GM19463 (cell line): ENCODE results near the gene IL18RAP.

Experiments
- ATAC-seq: cut with Tn5 transposase; IDR thresholded peaks from one replicate; pipeline ENCODE4 v1.9.1; 2021; ENCODE audit warnings: mild to moderate bottlenecking, moderate library complexity; ENCODE audit not compliant: unreplicated experiment

IL18RAP gene, protein sequence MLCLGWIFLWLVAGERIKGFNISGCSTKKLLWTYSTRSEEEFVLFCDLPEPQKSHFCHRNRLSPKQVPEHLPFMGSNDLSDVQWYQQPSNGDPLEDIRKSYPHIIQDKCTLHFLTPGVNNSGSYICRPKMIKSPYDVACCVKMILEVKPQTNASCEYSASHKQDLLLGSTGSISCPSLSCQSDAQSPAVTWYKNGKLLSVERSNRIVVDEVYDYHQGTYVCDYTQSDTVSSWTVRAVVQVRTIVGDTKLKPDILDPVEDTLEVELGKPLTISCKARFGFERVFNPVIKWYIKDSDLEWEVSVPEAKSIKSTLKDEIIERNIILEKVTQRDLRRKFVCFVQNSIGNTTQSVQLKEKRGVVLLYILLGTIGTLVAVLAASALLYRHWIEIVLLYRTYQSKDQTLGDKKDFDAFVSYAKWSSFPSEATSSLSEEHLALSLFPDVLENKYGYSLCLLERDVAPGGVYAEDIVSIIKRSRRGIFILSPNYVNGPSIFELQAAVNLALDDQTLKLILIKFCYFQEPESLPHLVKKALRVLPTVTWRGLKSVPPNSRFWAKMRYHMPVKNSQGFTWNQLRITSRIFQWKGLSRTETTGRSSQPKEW

GRCh38 chr2:102422910-102423309 lies at the start of gene IL18RAP:
Gene IL18RAP, plus strand, starts transcription at chr2:102423160. Its CDS starts 118 bp downstream, at chr2:102423278.
- no peak for ATAC-seq

- no peak for ATAC-seq
Measured at GRCh38 chr2:102376052-102376591, 46.8 kb upstream of the IL18RAP start.

GRCh38 chr2:102383722-102384121 lies 39.2 kb upstream of the IL18RAP start:
- no peak for ATAC-seq

DNA sequence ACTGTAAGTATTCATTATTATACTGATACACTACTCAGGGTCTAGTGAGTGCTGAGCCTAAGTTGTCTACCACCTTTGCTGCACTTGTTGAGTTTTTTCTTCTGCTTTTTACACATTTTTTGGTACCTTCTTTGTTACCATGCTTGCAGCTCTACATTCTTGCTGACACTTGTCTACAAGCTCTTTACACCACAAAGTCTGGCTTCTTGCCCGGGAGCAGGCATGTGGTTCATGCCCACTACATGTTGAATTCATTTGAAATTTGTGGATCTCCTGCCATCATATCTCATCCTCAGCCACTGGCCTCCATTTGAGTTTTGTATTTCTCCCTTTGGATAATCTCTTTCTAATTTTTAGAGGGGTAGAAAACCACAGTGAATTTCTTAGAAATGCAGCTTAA lies 37.4 kb upstream of the IL18RAP start:
- ATAC-seq, result no peak

- no peak for ATAC-seq
Measured at GRCh38 chr2:102386004-102386403, 37.0 kb upstream of the IL18RAP start.

GRCh38 chr2:102386867-102387541 lies 36.0 kb upstream of the IL18RAP start:
- ATAC-seq, result no peak

DNA sequence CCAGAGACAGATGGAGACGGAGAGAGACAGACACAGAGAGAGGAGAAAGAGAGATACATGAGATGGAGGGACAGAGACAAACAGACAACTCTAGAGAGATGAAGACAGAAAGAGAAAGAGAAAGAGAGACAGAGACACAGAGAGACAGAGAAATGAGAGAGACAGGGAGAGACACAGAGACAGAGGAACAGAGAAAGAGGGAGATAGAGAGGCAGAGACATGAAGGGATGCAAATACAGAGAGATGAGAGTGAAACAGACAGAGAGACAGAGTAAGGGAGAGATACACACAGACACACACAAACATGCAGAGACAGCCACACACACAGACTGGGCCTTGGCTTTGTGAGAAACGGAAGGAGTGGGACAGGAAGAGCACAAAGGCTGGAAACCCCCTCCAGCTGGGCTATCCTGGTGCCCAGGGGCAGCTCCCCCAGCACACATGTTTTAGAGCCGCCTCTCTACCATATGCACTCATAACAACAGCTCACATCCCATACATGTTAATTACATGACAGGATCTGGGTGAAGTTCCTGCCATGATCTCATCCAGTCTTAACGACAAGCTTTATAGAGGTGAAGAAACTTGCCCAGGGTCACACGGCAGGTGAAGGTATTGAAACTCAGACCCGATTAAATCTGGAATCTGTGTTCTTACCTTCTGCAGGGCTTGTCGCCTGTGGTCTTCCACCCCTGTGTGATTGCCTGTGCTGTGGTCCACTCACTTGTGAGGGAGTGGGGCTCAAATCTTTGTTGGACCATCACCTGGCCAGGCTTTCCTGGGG lies 35.0 kb upstream of the IL18RAP start:
- ATAC-seq, result peak; percentile 64

DNA sequence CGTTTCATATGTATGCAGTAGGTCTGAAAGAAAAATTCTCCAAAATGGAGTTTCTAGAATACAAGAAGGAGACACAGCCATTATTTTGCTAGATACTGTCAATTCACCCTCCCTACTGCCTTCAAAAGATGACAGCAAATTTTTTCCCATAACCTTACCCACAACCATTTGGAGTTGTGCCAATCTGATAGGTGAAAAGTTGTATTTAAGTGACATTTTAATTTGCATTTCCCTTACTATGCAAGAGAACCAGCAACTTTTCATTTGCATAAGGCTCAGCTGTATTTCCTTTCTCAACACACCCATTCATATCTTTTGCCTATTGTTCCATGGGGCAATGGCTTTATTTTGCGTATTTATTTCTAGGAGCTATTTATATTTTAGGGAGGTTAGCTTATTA lies 31.4 kb upstream of the IL18RAP start:
- ATAC-seq, result no peak

- no peak for ATAC-seq
Measured at GRCh38 chr2:102392096-102392495, 30.9 kb upstream of the IL18RAP start.

GRCh38 chr2:102392942-102393341 lies 30.0 kb upstream of the IL18RAP start:
- no peak for ATAC-seq

GRCh38 chr2:102396012-102396411 lies 26.9 kb upstream of the IL18RAP start:
- ATAC-seq, result no peak

DNA sequence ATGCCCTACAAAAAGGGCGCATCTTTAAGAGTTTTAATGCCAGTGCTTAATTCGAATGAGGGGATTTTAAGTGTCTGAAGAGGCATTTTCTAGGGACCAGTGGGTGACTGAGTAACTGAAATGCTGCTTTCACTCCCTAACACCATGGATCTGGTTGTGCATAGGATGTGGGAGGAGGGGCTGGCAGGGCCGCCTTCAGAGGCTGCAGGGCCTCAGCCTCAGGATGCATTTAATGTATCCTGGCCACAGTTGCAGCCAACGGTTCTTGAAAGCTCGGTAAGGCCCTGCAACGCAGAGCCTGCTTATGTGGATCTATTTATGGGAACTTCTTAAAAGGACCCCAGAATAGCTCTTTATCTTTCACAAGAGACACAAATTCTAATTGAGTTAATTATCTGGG lies 25.8 kb upstream of the IL18RAP start:
- no peak for ATAC-seq

DNA sequence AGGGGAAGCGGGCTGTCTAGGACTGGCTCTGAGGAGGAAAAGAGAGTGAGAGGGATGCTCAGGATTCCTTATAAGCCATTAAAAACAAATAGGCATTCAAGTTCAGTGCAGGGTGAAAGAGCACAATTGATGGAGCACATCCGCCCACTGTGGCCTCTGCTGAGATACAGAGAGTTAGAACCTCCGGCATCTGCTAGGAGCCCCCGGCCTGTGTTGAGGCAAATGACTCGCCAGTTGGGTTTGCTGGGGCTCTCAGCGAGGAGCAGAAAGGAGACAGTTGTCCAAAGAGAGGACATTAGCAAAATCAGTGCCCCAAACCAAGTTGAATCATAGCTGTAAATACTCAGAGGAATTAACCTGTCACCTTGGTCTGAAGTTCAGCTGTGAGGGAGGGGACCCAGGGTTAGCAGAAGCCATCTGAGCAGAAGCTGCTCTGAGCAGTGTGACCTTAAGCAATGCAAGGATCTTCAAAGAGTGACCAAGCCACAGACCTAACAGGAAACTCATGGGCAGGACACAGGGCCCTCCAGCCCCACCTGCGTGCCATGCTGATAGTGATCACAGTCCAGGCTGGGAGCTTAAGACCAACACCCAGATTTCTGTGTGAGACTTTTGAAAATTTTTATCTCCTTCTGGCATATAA lies 23.3 kb upstream of the IL18RAP start:
- no peak for ATAC-seq

DNA sequence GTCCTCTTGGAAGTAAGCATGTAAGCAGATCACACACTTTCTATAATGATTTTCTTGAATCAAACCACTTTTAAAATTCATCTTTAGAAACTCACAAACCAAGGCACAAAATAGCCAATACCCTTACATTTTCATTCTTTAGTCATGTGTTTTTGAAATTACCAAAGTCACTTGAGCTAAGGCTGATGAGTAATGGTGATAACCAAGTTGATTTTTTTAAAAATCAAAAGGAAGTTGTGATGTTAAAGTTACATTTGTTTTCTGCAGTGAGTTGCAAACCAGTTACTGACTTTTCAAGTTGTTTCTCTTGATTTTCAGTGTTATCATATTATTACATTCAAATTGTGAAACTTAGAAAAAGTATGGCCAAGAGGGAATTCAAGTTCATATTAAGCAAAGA lies 21.5 kb upstream of the IL18RAP start:
- no peak for ATAC-seq

DNA sequence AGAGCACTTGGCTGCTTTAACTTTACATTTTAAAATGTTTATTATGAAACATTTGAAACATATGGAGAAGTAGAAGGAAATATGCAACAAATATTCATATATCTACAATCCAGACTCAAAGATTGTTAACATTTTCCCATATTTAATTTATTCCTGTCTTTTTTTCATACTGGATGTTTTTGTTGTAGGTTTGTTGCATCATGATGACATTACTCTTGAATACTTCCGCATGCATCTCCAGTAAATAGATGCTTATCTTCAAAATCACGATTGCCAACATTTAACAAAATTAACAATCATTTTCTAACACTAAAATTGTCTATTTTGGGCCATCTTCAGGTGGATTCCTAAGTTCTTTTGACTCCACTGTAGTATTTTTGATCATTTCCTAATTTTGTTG lies 21.1 kb upstream of the IL18RAP start:
- no peak for ATAC-seq

GRCh38 chr2:102410952-102411351 lies 12.0 kb upstream of the IL18RAP start:
- no peak for ATAC-seq

- no peak for ATAC-seq
Measured at GRCh38 chr2:102412199-102412598, 10.8 kb upstream of the IL18RAP start.

GRCh38 chr2:102417946-102418345 lies 5.0 kb upstream of the IL18RAP start:
- peak; percentile 38 for ATAC-seq

DNA sequence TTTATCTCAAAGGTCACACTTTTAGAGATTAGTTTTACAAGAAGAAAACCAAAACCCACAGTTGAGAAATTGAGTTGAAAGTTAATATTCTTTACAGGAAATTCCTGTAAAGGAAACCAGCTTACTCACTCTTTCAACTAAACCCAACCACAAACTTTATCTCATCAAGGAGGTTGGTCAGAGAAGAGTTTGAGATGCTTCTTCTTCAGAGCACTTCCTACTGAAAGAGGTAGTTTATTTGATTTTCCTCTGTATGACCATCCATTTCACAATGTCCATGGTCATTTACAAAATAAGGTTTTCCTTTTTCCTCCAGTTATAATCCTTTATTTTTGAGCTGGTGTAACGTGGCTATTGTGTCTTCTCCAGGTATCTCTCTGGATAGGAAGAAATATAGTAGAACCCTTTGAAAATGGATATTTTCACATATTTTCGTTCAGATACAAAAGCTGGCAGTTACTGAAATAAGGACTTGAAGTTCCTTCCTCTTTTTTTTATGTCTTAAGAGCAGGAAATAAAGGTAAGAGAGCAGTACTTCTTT lies 4.5 kb upstream of the IL18RAP start:
- peak; percentile 74 for ATAC-seq

DNA sequence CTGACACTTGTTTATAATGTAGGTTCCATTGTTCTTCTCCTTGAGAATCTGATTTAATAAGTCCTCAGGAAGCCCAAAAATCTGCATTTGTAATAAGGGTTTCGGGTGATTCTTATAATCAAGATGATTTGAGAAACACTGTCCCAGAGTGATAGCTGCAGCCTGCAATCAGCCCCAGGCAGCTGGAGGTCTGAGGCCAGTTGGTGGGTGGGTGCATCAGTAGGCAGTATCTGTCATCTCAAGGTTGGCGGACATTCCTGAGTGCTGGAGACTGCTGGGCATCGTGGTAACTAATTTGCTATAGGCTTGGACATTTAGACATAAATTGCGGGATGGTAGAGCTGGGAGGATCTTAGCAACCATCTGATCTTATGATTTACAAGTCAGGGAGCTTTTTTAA lies 2.7 kb upstream of the IL18RAP start:
- ATAC-seq, result no peak
